Posterior cingulate gyrus (tissue), 11 donors: Measurements from ENCODE around the gene OR2M5.

Source experiments
- DNase-seq, 10 donors: peaks; one replicate each; pipeline versions ENCODE4 v3.0.0 to v3.0.0-alpha.2; 2020 to 2021; ENCODE audit warnings: mixed read lengths in 3 of 10
- intact Hi-C: fragments of 100-400 bp; cut with DNase I; formaldehyde crosslinking; loops from one replicate; pipeline ENCODE4 v1.15.1; 2023

The OR2M5 gene, protein sequence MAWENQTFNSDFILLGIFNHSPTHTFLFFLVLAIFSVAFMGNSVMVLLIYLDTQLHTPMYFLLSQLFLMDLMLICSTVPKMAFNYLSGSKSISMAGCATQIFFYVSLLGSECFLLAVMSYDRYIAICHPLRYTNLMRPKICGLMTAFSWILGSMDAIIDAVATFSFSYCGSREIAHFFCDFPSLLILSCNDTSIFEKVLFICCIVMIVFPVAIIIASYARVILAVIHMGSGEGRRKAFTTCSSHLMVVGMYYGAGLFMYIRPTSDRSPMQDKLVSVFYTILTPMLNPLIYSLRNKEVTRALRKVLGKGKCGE

DNA sequence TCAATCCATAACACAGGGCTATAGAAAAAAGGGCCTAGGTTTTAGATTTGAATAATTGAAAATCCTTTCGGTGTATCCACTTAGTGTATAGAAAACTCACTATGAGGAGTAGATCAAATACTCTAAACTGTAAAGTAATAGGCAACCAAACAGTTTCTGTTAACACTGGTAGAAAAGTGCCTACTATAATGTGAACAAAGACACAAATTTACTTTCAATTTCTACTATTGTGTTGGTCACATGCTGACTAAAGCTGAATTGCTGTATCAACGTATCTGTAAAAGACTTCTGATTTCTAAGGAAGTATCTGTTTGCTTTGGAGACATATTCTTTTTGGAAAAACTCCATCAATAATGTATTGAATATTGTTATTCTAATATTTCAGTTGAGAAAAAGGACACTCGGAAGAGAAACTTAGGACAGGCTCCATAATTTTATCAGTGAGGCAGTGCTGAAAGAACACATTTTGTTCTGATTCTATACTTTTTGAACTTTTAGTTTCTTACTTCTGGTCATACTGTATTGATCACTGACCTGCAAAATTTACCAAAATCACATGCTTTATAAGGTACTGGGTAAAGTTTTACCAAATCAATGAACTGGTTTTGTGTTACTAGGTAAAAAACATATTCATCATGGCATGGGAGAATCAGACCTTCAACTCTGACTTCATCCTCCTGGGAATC, at the start of gene OR2M5:
TSS of gene OR2M5 (plus strand) at position 636 of the 686 bp plus-strand sequence. CDS start at position 636, 0 bp downstream.
- no peak for DNase-seq
- intact Hi-C loops = loop anchor here (5.0 kb wide), 1 partner anchor 33 kb away; no protein-coding TSS in a partner anchor

DNA sequence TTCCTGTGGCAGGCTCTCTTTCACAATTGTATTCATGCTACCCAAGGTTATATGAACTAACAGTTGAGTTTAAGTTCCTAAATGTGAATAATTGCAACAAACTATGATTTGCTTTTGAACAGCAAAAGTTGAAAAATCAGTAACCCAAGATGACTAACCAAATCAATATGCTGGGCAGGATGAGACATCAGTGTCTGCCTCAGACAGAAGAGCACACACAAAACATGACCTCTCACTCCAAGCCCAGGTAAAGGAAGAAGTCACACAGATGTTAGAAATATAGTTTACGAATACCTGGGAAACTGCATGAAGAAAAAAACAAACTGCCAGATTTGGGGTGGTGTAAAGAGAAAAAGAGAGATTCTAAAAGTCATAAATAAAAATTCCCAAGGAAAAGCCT, 46.4 kb upstream of the OR2M5 start:
- intact Hi-C loops = no loop called here
- no peak for DNase-seq

DNA sequence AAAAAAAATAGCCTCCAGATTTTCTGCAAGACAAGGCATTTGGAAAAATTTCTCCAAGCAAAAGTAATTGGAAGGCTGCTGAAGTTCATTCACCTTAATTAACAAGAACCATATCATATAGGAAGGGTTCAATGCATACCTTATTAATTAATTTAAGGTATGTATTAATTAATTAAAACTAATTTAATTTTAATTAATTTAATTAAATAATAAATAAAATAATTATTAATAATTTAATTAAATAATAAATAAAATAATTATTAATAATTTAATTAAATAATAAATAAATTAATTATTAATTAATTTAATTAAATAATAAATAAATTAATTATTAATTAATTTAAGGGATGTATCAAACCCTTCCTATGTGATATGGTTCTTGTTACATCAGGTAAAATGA, 42.1 kb upstream of the OR2M5 start:
- intact Hi-C loops = no loop called here
- DNase-seq = no peak

DNA sequence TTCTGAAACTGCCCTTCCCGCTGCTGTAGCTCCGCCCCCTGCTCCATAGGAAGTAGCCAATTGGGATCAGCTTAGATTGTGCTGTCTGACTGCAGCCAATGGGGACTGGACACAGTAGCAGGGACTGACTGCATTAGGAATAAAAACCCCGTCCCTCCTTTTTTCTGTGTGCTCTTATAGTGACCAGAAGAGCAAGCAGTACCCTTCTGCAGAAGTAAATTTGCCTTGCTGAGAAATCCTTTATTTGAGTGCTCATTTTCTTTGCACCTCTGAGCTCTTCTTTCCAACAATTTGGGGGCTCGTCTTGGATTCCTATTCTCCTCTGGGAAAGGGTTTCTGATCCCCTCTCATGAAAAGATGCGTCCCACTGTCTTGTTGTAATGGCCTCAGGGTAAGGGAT, 33.8 kb upstream of the OR2M5 start:
- no peak for DNase-seq
- intact Hi-C loops = no loop called here

GRCh38 chr1:248114890-248115289, 30.1 kb upstream of the OR2M5 start:
- DNase-seq = no peak
- intact Hi-C loops = no loop called here

- intact Hi-C loops = no loop called here
- peak in 1 of 10 donors; percentile 52 for DNase-seq
Observed at GRCh38 chr1:248127653-248128052, 17.3 kb upstream of the OR2M5 start.

- peak in 3 of 10 donors; percentile 58 to 79 (median 65) for DNase-seq
- intact Hi-C loops = no loop called here
Observed at GRCh38 chr1:248136811-248137210, 8.1 kb upstream of the OR2M5 start.

DNA sequence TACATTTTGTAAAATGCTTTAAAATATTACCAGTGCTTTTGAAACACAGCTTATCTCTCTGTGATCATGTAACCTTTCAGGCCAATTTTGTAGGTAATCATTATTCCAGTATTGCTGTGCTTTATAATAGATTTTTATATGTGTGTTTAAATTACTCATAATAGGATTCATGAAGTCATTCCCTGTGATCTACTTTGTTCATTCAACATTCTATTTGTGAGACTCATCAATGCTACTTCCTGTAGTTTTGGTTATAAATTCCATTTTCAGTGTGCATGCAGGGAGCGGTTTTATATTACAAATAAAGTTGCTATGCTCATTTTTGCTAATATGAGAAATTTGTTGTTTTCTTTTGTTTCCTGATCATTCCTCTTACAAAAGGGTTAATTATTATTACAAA, 4.1 kb upstream of the OR2M5 start:
- intact Hi-C loops = loop anchor here (5.0 kb wide), 1 partner anchor 36 kb away; no protein-coding TSS in a partner anchor
- DNase-seq = no peak

DNA sequence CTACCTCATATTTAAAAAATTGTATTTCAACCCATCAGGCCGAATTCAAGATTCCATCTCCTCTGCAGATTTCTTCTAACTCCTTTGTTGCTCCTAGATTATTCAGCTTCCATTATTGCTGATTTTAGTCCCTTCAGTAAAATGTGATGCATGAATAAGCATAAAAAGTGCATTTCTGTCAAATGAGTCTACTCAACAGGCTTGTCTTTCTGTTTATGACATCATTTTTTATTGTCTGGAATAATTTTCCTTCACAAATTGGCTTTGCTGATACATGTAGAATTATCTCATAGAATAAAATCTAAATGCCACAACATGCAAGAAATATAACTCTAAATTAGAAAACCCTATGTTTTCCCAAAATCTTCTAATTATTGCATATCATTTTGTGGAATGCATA, 1.6 kb upstream of the OR2M5 start:
- no peak for DNase-seq
- intact Hi-C loops = loop anchor here (5.0 kb wide), 1 partner anchor 34 kb away; no protein-coding TSS in a partner anchor

- DNase-seq = peak in 3 of 10 donors; percentile 50 to 78 (median 61)
- intact Hi-C loops = no loop called here
Observed at GRCh38 chr1:248152056-248152827, 7.3 kb downstream of the OR2M5 start.

GRCh38 chr1:248155927-248156326, 11.0 kb downstream of the OR2M5 start:
- intact Hi-C loops = no loop called here
- DNase-seq = no peak

DNA sequence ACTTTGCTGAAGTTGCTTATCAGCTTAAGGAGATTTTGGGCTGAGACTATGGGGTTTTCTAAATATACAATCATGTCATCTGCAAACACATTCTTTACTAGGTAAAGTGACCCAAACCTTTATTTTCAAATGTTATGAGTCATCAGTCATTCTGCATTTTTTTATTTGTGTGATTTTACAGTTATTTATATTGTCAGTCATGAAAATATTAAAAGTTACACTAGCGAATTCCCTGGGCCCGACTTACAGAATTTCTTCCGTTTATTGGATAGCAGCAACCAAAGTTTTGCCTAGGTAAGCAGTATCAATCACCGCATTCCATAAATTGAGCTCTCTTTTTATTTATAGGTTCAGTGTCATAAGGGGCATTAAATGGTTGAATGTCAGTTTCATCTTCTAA, 13.8 kb downstream of the OR2M5 start:
- DNase-seq = no peak
- intact Hi-C loops = no loop called here

GRCh38 chr1:248164031-248164430, 19.1 kb downstream of the OR2M5 start:
- DNase-seq = peak in 3 of 10 donors; percentile 47 to 56 (median 50)
- intact Hi-C loops = no loop called here

- DNase-seq = peak in 3 of 10 donors; percentile 39 to 60 (median 49)
- intact Hi-C loops = no loop called here
Observed at GRCh38 chr1:248165186-248165585, 20.2 kb downstream of the OR2M5 start.

GRCh38 chr1:248174521-248174920, 29.6 kb downstream of the OR2M5 start, which contains the start of gene OR2M2:
Gene OR2M2, plus strand, starts transcription at chr1:248174821. Its CDS starts 5,165 bp downstream, at chr1:248179986.
- intact Hi-C loops = no loop called here
- no peak for DNase-seq

GRCh38 chr1:248183996-248184395, 39.0 kb downstream of the OR2M5 start:
- intact Hi-C loops = no loop called here
- no peak for DNase-seq

DNA sequence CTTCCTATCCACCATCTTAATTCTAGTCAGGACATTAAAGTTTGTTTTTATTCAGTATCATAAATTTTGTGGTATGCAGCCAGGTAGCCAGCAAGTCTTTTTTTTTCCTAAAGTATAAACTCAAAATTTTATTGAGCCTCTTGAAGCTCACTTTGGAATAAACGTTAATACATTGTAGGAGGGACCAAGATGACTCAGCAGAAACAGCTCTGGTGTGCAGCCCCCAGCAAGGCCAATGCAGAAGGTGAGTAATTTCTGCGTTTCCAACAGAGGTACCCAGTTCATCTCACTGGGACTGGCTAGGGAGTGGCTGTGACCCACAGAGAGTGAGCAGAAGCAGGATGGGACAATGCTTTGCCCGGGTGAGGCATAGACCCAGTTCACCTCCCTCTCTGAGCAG, 42.4 kb downstream of the OR2M5 start:
- DNase-seq = no peak
- intact Hi-C loops = no loop called here

DNA sequence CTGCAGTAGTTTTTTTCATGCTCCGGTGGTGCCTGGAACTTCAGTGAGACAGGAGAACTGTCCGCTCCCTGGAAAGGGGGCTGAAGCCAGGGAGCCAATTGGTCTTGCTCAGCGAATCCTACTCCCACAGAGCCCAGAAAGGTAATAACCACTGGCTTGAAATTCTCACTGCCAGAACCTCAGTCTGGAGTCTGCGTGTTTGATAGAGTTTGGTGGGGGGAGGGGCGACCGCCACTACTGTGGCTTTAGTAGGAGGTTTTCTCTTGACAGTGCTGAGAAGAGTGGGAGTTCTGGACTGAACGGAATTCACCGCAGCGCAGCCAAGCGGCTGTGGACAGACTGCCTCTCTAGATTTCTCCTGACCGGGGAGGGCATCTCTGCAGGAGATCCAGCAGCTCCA, 44.1 kb downstream of the OR2M5 start:
- peak in 1 of 10 donors; percentile 29 for DNase-seq
- intact Hi-C loops = no loop called here

- intact Hi-C loops = no loop called here
- no peak for DNase-seq
Observed at GRCh38 chr1:248194117-248194516, 49.2 kb downstream of the OR2M5 start.
